H1 (cell line): ENCODE results near the gene PKN3. TPM values are rescaled to one million over a fixed set of nuclear protein-coding genes. Genes with fewer than 3 reads are reported as not detected.
A peak's percentile ranks its signal among the peaks of the same experiment; 100 is the strongest.

Source experiments
- CTCF ChIA-PET: fragments of 300-600 bp; sonication (Branson Sonifier 250); formaldehyde crosslinking; loops from one replicate; lab custom pipeline; 2021; ENCODE audit not compliant: partially characterized antibody; lab: Charles Lee
- POLR2A ChIA-PET: fragments of 300-600 bp; sonication (Branson Sonifier 250); formaldehyde crosslinking; loops from one replicate; lab custom pipeline; 2021; ENCODE audit warnings: inconsistent platforms; ENCODE audit not compliant: partially characterized antibody; lab: Charles Lee
- DNase-seq, 2 experiments: peaks; one replicate each; pipeline versions ENCODE4 v3.0.0 to v3.0.0-alpha.2; 2010 to 2022; ENCODE audit warnings: low spot score in 2 of 2, low read depth in 1 of 2, mixed read lengths in 1 of 2
- FAIRE-seq: peaks from 2 replicates; lab custom pipeline; 2011; peaks lifted over from hg19 to GRCh38; lab: Jason Lieb, UNC
- H2AFZ ChIP-seq: 2 replicates; pipeline ENCODE4 v1.8.1; 2012; ENCODE audit warnings: low read length, inconsistent platforms
- H2AK5ac ChIP-seq: 2 replicates; pipeline ENCODE4 v1.6.1; 2013; ENCODE audit warnings: low read depth, low read length
- H2BK120ac ChIP-seq: replicated peaks from 2 replicates; pipeline ENCODE3; 2013; ENCODE audit warnings: low read depth, low read length, inconsistent platforms
- H2BK12ac ChIP-seq: 2 replicates; pipeline ENCODE4 v1.6.1; 2013; ENCODE audit warnings: low read depth, low read length
- H2BK15ac ChIP-seq: 2 replicates; pipeline ENCODE4 v1.6.1; 2013; ENCODE audit warnings: low read length
- H2BK20ac ChIP-seq: 2 replicates; pipeline ENCODE4 v1.6.1; 2013; ENCODE audit warnings: low read length
- H2BK5ac ChIP-seq: 2 replicates; pipeline ENCODE4 v1.6.1; 2013; ENCODE audit warnings: low read depth, low read length
- H3K14ac ChIP-seq: 2 replicates; pipeline ENCODE4 v1.6.1; 2013; ENCODE audit warnings: inconsistent platforms; ENCODE audit not compliant: insufficient read length
- H3K18ac ChIP-seq: 2 replicates; pipeline ENCODE4 v1.6.1; 2013; ENCODE audit warnings: low read length; ENCODE audit errors: extremely low read depth
- H3K23ac ChIP-seq: 2 replicates; pipeline ENCODE4 v1.6.1; 2013; ENCODE audit warnings: inconsistent platforms; ENCODE audit not compliant: insufficient read length
- H3K23me2 ChIP-seq: 2 replicates; pipeline ENCODE4 v1.6.1; 2013; ENCODE audit warnings: low read depth, low read length
- H3K27ac ChIP-seq: 2 replicates; pipeline ENCODE4 v1.6.1; 2011; ENCODE audit warnings: low read depth, low read length, inconsistent platforms
- H3K27me3 ChIP-seq, 4 experiments: replicated peaks in 1 of 4; 1 replicate in 1 of 4; 2 replicates in 3 of 4; pipeline versions ENCODE4 v1.6.1 to v1.8.1; 2011 to 2013; ENCODE audit warnings: low read length in 3 of 4, mild to moderate bottlenecking in 3 of 4, inconsistent platforms in 2 of 4, mixed read lengths in 2 of 4, moderate library complexity in 1 of 4; ENCODE audit not compliant: control insufficient read depth in 3 of 4, insufficient read depth in 3 of 4; ENCODE audit errors: extremely low read depth in 1 of 4
- H3K36me3 ChIP-seq, 4 experiments: 2 replicates each; pipeline versions ENCODE4 v1.6.1 to v1.8.1; 2011 to 2013; ENCODE audit warnings: mild to moderate bottlenecking in 4 of 4, low read length in 3 of 4, moderate library complexity in 2 of 4, control low read depth in 1 of 4, inconsistent platforms in 1 of 4; ENCODE audit not compliant: insufficient read depth in 4 of 4, control insufficient read depth in 2 of 4
- H3K4ac ChIP-seq: replicated peaks from 2 replicates; pipeline ENCODE3; 2013; ENCODE audit warnings: low read length, low read depth, mixed read lengths, inconsistent platforms; ENCODE audit not compliant: insufficient read length
- H3K4me1 ChIP-seq, 4 experiments: replicated peaks in 1 of 4; 1 replicate in 1 of 4; 2 replicates in 3 of 4; pipeline versions ENCODE4 v1.6.1 to v1.8.1; 2011 to 2013; ENCODE audit warnings: low read length in 3 of 4, inconsistent platforms in 2 of 4, mixed read lengths in 1 of 4; ENCODE audit not compliant: insufficient read depth in 4 of 4, control insufficient read depth in 3 of 4
- H3K4me2 ChIP-seq, 2 experiments: 2 replicates each; pipeline versions ENCODE4 v1.6.1 to v1.8.1; 2011 to 2013; ENCODE audit warnings: low read depth in 2 of 2, low read length in 2 of 2, control low read depth in 1 of 2, inconsistent platforms in 1 of 2, mild to moderate bottlenecking in 1 of 2; ENCODE audit not compliant: insufficient read depth in 1 of 2
- H3K4me3 ChIP-seq, 4 experiments: fragments of 200-600, 300-600 bp in 1 of 4; sonication (generic), shearing (Covaris generic), sonication (Bioruptor Twin) in 1 of 4; 2 replicates each; pipeline versions ENCODE4 v1.5.1 to v1.8.1; 2011 to 2016; ENCODE audit warnings: low read length in 4 of 4, low read depth in 3 of 4, control low read depth in 2 of 4, inconsistent platforms in 2 of 4, mild to moderate bottlenecking in 2 of 4, mixed read lengths in 1 of 4, moderate library complexity in 1 of 4; ENCODE audit not compliant: insufficient read depth in 2 of 4; ENCODE audit errors: extremely low read depth in 1 of 4
- H3K56ac ChIP-seq: replicated peaks from 2 replicates; pipeline ENCODE3; 2013; ENCODE audit warnings: low read depth, mild to moderate bottlenecking, mixed read lengths, low read length, inconsistent platforms; ENCODE audit not compliant: insufficient read length
- H3K79me1 ChIP-seq: 2 replicates; pipeline ENCODE4 v1.6.1; 2013; ENCODE audit warnings: low read depth, low read length, control low read depth
- H3K79me2 ChIP-seq, 2 experiments: 2 replicates each; pipeline versions ENCODE4 v1.6.1 to v1.8.1; 2012 to 2013; ENCODE audit warnings: low read length in 2 of 2, mild to moderate bottlenecking in 2 of 2, inconsistent platforms in 1 of 2; ENCODE audit not compliant: insufficient read depth in 2 of 2, control insufficient read depth in 1 of 2
- H3K9ac ChIP-seq, 4 experiments: replicated peaks in 1 of 4; 1 replicate in 1 of 4; 2 replicates in 3 of 4; pipeline versions ENCODE4 v1.6.1 to v1.8.1; 2011 to 2013; ENCODE audit warnings: low read depth in 3 of 4, low read length in 3 of 4, control low read depth in 2 of 4, mild to moderate bottlenecking in 2 of 4, moderate library complexity in 2 of 4, inconsistent platforms in 1 of 4; ENCODE audit errors: extremely low read depth in 1 of 4
- H3K9me3 ChIP-seq, 2 experiments: 2 replicates each; pipeline versions ENCODE4 v1.6.1 to v1.8.1; 2012 to 2013; ENCODE audit warnings: mild to moderate bottlenecking in 2 of 2, moderate library complexity in 2 of 2, control low read depth in 1 of 2, inconsistent platforms in 1 of 2, low read depth in 1 of 2, low read length in 1 of 2, mixed read lengths in 1 of 2; ENCODE audit not compliant: insufficient read depth in 2 of 2
- H4K20me1 ChIP-seq, 2 experiments: replicated peaks in 1 of 2; 2 replicates each; pipeline versions ENCODE3 to v1.8.1; 2011 to 2013; ENCODE audit warnings: inconsistent platforms in 2 of 2, low read length in 2 of 2, mild to moderate bottlenecking in 1 of 2; ENCODE audit not compliant: insufficient read depth in 2 of 2, control insufficient read depth in 1 of 2
- H4K5ac ChIP-seq: 2 replicates; pipeline ENCODE4 v1.6.1; 2013; ENCODE audit warnings: low read length, low read depth, mixed read lengths, inconsistent platforms; ENCODE audit not compliant: insufficient read length
- H4K8ac ChIP-seq: 2 replicates; pipeline ENCODE4 v1.8.0; 2013; ENCODE audit warnings: mild to moderate bottlenecking, moderate library complexity, low read length, inconsistent platforms; ENCODE audit not compliant: insufficient read depth; ENCODE audit errors: extremely low read depth
- H4K91ac ChIP-seq: replicated peaks from 2 replicates; pipeline ENCODE3; 2013; ENCODE audit warnings: low read length, mixed read lengths, inconsistent platforms; ENCODE audit not compliant: insufficient read length
- BRCA1 ChIP-seq: IDR thresholded peaks from 2 replicates; pipeline ENCODE4 v1.6.1; 2012; ENCODE audit warnings: low read depth, low read length, improper control_type of control experiment
- CBX5 ChIP-seq: fragments of 300-800, 300-1000 bp; sonication (generic); IDR thresholded peaks from 2 replicates; pipeline ENCODE4 v1.7.1; 2016; ENCODE audit warnings: antibody characterized with exemption, low read length, low read depth
- CEBPB ChIP-seq: IDR thresholded peaks from 2 replicates; pipeline ENCODE4 v1.6.1; 2012; ENCODE audit warnings: low read depth, low read length
- FOSL1 ChIP-seq: IDR thresholded peaks from 2 replicates; pipeline ENCODE4 v1.6.1; 2011; ENCODE audit warnings: mild to moderate bottlenecking, low read depth, low read length, moderate library complexity; ENCODE audit not compliant: insufficient read depth
- KDM4A ChIP-seq: IDR thresholded peaks from one replicate; pipeline ENCODE4 v1.7.1; 2012; ENCODE audit warnings: low read depth, mild to moderate bottlenecking, moderate library complexity, low read length, inconsistent platforms; ENCODE audit not compliant: severe bottlenecking
- POU5F1 ChIP-seq: IDR thresholded peaks from 2 replicates; pipeline ENCODE4 v1.6.1; 2011; ENCODE audit warnings: low read depth, mild to moderate bottlenecking, low read length, moderate library complexity
- SAP30 ChIP-seq: fragments of 300-600 bp; sonication (generic); IDR thresholded peaks from 2 replicates; pipeline ENCODE4 v1.7.1; 2012; ENCODE audit warnings: low read length, moderate library complexity, mild to moderate bottlenecking, inconsistent platforms; ENCODE audit not compliant: insufficient read depth, insufficient replicate concordance
- SP2 ChIP-seq: IDR thresholded peaks from 2 replicates; pipeline ENCODE4 v1.6.1; 2012; ENCODE audit warnings: mild to moderate bottlenecking, low read length, inconsistent platforms
- TEAD4 ChIP-seq: IDR thresholded peaks from 2 replicates; pipeline ENCODE4 v1.6.1; 2012; ENCODE audit warnings: low read depth, low read length, inconsistent platforms, mixed read lengths
- WGBS, 2 experiments: shearing (Covaris generic) in 1 of 2; methylation state at CpG; one replicate each; pipeline versions ENCODE4 v1.1.6 to v1.1.7; 2013 to 2015; ENCODE audit warnings: low lambda C conversion rate in 2 of 2, mixed read lengths in 2 of 2, inconsistent platforms in 1 of 2, low coverage in 1 of 2, missing lambda C conversion rate in 1 of 2; ENCODE audit not compliant: insufficient replicate concordance in 2 of 2, insufficient coverage in 1 of 2, insufficient read length in 1 of 2; ENCODE audit errors: extremely low coverage in 1 of 2, missing lambda C conversion rate in 1 of 2; 5-methylcytosine and 5-hydroxymethylcytosine counted together
- polyA plus RNA-seq, 7 experiments: library from polyadenylated mRNA; depleted of rRNA in 3 of 7; stranded (reverse) in 5 of 7; unstranded in 2 of 7; fragments of >200 nt in 5 of 7; fragments of 200-250 nt in 2 of 7; gene quantifications; 1 replicate in 5 of 7; 2 replicates in 1 of 7; 4 replicates in 1 of 7; pipeline versions ENCODE4 v1.2.1 to v1.2.3, GENCODE V29; 2011 to 2013; ENCODE audit warnings: missing spikeins in 2 of 7, mixed read lengths in 2 of 7
- total RNA-seq: library from RNA; stranded (reverse); fragmentation: NEBNext Ultra II Directional; extraction: Animal tissue kit (Norgen Biotek cat#: 25700); gene quantifications from 2 replicates; pipeline ENCODE4 v1.2.1, GENCODE V29; 2021
- TF ChIP-seq, protein P1 (sequence below): IDR thresholded peaks from 2 replicates; pipeline ENCODE4 v1.6.1; 2011; ENCODE audit warnings: low read length, improper control_type of control experiment

PKN3 gene
- total and polyA plus RNA-seq, 2 of the 8 experiments (the other 6 are each of a cell fraction or from before 2014, with no cell fraction given): 15.7 to 16.3 TPM

DNA sequence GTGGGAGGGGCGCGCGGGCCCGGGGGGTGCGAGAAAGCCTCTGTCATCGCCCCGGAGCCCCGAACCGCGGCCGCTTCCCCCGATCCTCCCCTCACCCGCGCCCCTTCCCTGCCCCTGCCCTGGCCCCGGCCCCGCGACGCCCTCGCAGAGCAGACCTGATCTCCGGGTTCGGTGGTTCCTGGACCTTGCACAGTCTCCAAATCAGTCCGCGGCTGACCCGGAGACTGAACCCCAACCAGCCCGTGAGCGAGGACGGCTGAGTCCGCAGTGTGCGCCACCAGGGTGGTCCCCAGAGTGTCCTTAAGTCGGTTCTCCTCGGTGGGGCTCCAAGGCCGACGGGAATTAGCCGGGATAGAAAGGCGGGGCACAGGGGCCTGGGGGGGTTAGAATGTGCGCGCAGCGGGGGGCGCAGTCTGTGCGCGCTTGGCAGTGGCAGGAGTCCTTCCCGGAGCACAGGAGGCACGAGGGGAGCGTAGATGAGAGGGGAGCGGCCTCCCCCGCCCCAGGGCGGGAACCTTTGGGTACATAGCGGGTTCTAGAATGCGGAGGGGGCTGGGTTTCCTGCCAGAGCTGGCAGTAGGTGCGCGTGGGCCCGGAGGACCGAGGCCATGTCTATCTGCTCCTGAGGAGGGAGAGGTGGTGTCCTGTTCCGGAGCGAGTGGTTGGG is 779 bp downstream of the PKN3 start:
- H4K8ac ChIP-seq: peak overlapping the region; percentile 66; the same call in 1 of the 2 replicates
- H2BK120ac ChIP-seq: no peak overlapping the region
- H3K56ac ChIP-seq: peak overlapping the region; percentile 87
- H4K5ac ChIP-seq: peak overlapping the region; percentile 32
- H3K23me2 ChIP-seq: peaks cover 7% of the 10 kb centered on the region; the same call in 1 of the 2 replicates
- no peak overlapping the region for H2AK5ac ChIP-seq
- H2BK20ac ChIP-seq: no peak overlapping the region
- DNase-seq: peak in 1 of 2 experiments; percentile 81
- H3K36me3 ChIP-seq: peaks cover 0 to 5% (median 0%) of the 10 kb centered on the region in 4 experiments; a peak in 2 of 8 replicates
- CTCF ChIA-PET: interaction anchor here (0.6 to 1.8 kb wide), 4 partner anchors 11 to 170 kb away, joined by 3 to 7 read pairs (median 3); no protein-coding TSS in a partner anchor
- no peak overlapping the region for H3K23ac ChIP-seq
- no peaks in the 10 kb centered on the region for H3K9me3 ChIP-seq
- no peak overlapping the region for H3K27ac ChIP-seq
- no peak overlapping the region for H3K14ac ChIP-seq
- H2BK15ac ChIP-seq: 0 out of 2 replicates have a peak overlapping the region, but pooled peaks have one; percentile 29
- H4K20me1 ChIP-seq: peaks cover 2 to 3% of the 10 kb centered on the region in 2 experiments
- peak overlapping the region in 3 of 4 experiments; percentile 13 to 81 (median 46); a peak in 5 of 7 replicates for H3K9ac ChIP-seq
- POLR2A ChIA-PET: interaction anchor here (1.3 to 46.1 kb wide), 4 partner anchors 17 to 70 kb away, joined by 3 to 1197 read pairs (median 68); partner anchors contain the start of genes DYNC2I2, SET and ZDHHC12
- peak overlapping the region; percentile 72 to 75 for H3K4me2 ChIP-seq
- H3K18ac ChIP-seq: peak overlapping the region; percentile 78
- peaks cover 0 to 4% (median 2%) of the 10 kb centered on the region in 4 experiments; a peak in 3 of 7 replicates for H3K4me1 ChIP-seq
- peak overlapping the region; percentile 32 for H3K4ac ChIP-seq
- peak overlapping the region; percentile 68; the same call in 1 of the 2 replicates for H2BK12ac ChIP-seq
- H3K79me1 ChIP-seq: no peaks in the 10 kb centered on the region
- H3K27me3 ChIP-seq: no peaks in the 10 kb centered on the region
- H2AFZ ChIP-seq: 0 out of 2 replicates have a peak overlapping the region, but pooled peaks have one; percentile 24
- no peak overlapping the region for H2BK5ac ChIP-seq
- peak overlapping the region; percentile 51 to 75 (median 65) for H3K4me3 ChIP-seq
- H3K79me2 ChIP-seq: no peaks in the 10 kb centered on the region
- H4K91ac ChIP-seq: no peak overlapping the region
- 13% methylated on average over 27 of the region's 55 CpGs; no CpG with 5 or more reads in 1 of the 2 experiments for WGBS, 2 experiments
- no peak for FAIRE-seq
- TF ChIP-seq, protein P1, sequence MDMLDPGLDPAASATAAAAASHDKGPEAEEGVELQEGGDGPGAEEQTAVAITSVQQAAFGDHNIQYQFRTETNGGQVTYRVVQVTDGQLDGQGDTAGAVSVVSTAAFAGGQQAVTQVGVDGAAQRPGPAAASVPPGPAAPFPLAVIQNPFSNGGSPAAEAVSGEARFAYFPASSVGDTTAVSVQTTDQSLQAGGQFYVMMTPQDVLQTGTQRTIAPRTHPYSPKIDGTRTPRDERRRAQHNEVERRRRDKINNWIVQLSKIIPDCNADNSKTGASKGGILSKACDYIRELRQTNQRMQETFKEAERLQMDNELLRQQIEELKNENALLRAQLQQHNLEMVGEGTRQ: no peak
- peak; percentile 73 for TF ChIP-seq KDM4A
- TF ChIP-seq CEBPB: no peak
- no peak for TF ChIP-seq CBX5
- TF ChIP-seq FOSL1: no peak
- no peak for TF ChIP-seq TEAD4
- no peak for TF ChIP-seq SP2
- no peak for TF ChIP-seq SAP30
- TF ChIP-seq POU5F1: no peak
- no peak for TF ChIP-seq BRCA1
